Effector CD8-positive, alpha-beta T cell (primary cell): Measurements from ENCODE around the gene SMIM26.
A peak's percentile ranks its signal among the peaks of the same experiment; 100 is the strongest.

Experiments used
- DNase-seq: peaks from one replicate; lab custom pipeline; 2025; lab: John Stamatoyannopoulos, UW

Gene SMIM26

DNA sequence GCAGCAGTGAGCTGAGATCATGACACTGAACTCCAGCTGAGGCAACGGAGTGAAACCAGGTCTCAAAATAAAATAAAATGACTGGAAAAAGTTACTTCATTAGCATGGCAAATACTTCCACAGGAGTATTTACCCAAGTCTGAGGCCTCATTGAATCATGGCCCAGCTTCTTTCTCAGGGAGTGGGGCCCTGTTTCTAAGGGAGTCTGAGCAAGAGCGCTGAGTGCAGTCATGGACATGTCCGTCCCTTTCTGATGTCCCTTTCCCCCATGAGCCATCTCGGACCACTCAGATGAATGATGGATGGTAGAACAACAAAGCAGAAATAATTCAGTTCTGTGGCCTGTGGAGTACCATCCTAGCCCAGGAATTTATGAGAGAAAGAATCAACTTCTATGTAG is 12.8 kb downstream of the SMIM26 start:
- no peak for DNase-seq

DNA sequence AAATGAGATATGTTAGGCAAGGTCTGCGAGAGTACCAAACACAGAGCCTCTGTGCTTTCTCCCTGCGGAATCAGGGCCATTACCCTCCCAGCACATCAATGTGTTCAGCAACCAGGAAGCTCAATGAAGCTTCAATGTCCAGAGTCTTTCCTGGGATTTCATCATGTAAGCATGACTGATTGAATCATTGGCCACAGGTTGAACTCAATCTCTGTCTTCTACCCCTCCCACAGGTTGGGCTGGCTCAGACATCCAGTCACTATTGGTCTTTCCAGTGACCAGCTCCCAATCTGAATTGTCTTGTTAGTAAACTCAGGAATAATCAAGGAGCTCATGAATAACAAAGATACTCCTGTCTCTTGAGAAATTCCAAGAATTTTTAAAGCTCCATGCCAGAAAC is 17.9 kb downstream of the SMIM26 start:
- no peak for DNase-seq

DNA sequence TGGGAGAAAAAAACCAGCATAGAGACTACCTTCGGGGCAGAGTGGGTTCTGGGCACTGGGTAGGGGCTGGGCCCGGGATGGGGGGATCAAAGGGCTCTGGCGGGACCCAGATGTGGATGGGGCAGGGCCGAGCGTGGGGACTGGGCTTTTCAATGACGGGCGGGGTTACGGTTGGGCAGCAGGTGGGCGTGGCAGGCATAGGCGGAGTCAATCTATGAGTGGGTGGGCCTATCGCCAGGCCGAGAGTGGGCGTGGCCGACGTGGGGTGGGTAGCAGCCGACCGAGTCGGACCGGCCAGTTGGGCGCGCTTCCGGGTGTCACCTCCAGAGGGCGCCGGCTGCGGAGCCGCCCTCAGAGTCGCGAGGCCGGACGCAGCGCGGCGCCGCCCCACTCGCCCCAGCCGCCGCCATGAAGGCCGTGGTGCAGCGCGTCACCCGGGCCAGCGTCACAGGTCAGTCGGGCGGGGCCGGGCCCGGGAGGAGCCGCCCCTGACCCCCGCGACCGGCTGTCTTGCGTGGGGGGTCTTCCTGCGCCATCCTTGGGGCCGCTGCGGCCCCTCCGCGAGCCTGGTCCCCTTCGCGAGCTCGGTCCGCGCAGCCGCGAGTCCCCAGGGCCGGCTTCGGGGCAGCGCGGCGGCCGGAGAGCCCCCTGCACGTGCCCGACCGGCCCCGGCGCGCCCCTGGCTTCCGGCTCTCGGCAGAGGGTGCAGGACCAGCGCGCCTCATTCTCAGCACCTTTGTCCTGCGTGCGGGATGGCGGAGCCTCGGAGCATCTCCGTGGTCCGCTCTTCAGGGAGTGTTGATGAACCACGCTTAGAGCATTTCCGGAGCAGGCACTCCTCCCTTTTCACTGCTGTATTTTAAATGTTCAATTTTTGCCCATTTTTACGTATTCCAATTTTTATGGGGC is 20.7 kb downstream of the SMIM26 start, which contains the start of gene DTD1:
TSS of gene DTD1 (plus strand) at position 390 of the 909 bp plus-strand sequence. CDS start at position 409, 19 bp downstream.
- DNase-seq = peak; percentile 67

DNA sequence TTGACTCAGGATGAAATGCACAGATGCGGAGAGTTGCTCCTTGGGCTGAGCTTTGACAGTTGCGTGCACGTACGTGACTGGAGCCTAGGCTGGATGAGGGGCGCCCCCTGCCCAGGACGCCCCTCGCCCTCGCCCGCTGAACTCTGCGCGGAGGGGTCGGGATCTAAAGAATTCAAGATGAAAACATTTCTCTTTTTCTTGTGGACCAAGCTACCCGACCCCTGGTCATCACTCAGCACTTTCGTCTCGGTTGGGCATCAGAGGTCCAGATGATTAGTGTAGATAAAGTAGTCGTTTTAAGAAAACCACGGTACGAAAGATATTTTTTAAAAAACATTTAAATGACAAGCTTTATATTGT is 21.3 kb downstream of the SMIM26 start:
- DNase-seq = no peak

DNA sequence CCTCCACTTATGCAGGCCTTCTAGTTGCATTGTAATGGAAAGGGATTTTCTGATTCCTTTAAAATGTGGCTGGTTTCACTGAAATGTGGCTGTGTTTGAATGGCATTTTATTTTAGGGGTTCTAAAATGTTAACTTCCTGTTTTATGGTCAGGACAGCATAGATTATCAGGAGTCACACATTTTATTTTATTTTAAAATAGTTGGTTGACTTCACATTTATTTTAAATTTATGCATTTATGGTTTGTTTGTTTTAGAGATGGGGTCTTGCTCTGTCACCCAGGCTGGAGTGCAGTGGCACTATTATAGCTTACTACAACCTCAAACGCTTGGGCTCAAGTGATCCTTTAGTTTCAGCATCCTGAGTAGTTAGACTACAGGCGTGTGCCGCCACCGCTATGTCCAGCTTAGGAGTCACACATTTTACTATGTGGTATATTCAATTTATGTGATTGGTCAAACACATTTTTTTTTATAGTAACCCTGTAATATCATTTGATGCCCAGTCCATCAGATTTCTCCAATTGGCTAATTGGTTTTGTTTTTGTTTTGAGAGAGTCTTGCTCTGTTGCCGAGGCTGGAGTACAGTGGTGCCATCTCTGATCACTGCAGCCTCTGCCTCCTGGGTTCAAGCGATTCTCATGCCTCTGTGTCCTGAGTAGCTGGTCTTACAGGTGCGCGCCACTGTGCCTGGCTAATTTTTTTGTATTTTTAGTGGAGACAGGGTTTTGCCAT is 22.9 kb downstream of the SMIM26 start:
- no peak for DNase-seq

DNA sequence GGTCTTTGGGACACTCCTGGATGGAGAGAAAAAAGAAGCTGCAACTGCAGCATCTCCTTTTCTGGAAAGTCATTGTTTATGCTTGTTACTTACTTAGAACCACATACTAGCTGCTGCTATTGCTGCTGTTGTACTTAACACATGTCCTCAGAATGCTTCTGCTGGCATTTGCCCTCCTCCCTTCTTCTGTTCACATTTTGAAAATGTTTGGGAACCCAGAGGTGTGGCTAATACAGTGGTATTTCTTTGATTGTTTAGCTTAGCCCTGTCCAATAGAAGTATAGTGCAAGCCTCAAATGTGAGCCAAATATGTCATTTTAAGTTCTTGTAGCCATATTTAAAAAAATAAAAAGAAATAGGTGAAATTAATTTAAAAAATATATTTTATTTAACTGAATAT is 29.0 kb downstream of the SMIM26 start:
- no peak for DNase-seq

DNA sequence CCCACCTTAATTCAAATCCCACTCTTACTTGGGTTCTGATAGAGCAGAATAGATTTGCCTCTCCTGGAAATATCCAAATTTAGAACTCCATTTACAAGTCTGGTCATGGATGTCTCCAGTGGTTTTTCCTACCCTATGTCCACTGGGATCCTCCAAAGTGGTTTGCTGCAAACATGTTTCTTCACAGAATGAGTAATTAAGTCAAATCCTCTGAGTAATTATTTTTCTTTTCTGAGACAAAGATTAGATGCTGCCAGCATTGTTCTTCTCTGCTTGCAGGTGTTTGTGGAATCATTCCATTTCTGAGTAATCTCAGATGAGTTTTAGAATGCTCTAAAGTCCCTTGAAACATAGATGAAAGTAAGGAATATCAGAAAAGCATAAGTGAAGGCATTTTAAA is 42.5 kb downstream of the SMIM26 start:
- DNase-seq = no peak

DNA sequence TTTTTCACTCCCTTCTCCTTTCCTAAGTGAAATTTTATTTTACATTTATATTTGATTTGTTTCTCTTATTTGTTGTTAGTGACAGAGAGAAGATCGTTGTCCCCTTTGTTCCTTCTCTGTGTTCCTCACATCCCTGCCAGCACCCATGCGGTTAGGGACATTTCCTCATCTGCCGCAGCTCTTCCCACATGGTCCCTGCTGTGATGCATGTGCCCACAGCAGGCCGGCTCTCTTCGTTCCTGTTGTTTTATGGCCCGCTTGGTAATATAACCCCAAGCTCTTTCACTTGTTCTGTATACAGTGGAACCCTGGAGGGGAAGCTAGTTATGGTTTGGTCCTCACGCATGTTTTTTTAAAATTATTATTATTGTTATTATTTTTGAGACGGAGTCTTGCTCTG is 44.3 kb downstream of the SMIM26 start:
- DNase-seq = no peak

DNA sequence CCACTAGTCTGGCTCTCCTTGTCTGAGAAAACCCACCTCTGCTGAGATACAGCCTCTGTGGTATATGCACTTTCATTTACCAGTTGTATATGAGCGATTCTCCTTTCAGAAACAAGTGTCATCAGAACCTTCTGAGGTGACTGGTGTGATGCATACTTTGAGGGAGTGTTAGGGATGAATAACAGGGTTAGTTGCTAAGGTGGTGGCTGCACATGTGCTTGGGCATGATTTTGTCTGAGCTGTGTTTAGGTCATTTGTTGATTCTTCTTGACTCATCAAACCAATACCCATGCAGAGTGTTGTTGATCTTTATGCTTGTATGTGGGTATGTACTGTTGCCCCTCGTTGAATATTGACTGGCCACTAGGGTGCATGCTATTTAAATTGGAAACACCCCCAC is 46.3 kb downstream of the SMIM26 start:
- no peak for DNase-seq

DNA sequence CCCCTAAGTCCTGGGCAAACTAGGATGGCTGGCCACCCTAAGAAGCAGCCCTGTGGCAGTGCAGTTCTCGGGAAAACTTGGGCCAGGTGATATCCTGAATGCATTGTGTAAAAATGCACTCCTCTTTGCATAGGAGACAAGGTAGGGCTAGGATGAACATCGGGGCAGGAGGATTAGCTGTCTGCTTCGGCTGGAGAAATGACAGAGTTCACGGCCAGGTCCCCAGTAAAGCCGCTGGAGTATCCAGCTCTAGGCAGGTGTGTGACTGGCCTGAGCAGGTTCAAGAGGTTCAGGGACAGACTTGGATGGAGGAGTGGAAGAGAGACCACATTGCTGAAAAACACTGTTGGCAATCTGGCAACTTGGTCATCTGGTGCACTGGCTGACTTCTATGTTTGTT is 47.0 kb downstream of the SMIM26 start:
- DNase-seq = no peak

DNA sequence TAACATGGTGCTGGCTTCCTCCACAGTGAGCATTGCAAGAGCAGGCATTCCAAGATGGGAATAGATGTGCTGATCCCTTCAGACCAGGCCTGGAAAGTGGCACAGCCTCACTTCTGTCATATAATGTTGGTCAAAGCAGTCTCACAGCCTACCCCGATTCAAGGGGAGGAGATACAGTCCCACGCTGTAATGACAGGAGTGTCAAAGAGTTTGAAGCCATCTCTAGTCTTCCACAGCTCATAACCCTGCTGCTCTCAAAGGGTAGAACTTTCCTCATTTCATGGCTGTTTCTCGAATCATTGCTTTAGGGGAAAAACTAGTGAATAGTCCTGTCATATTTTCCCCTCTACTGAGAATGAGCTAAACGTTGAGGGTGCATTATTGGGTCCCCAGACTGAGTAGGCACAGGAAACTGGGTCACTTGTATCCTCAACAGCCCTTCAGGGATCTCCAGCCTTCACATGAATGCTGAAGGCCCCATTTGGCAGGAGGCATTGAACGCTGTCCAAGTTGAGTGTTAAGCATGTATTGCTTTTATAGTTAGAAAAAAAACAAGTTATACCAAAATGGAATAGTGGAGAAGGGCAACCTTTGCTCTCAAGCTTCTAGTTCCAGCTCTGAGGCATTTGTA is 47.9 kb downstream of the SMIM26 start:
- DNase-seq = no peak
